ENCODE results near the gene FSTL4. TPM values are rescaled to one million over a fixed set of nuclear protein-coding genes. Genes with fewer than 3 reads are reported as not detected.
"Not testable (repeated sequence)": the region's sequence is repeated elsewhere in the genome, so short reads cannot be mapped to it uniquely, and the experiment has no call there.

FSTL4 gene
- total RNA-seq, 1 experiment from 2014 or later: 1.1 TPM

GRCh38 chr5:133456933-133457402, 155.4 kb downstream of the FSTL4 start:
- DNase-seq (ENCODE audit: low spot score): no peak

DNA sequence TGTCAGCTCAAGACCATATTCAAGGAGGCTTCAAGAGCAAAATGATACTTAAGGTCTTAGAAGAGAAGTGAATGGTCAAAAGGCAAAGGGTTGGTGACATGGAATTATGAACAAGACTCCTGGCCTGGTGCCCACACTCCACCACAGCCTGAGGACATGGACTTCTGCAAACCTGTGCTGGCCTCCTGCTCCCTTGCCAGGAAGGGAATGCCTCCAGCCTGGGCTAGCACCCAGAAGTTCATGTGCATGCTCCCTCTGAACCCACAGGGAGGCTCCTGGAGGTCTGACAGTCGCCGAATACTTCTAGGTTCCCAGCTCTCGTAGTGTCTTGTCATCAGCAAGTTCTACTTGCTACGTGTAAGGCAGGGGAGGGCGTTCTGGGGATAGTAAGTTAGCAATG, 156.7 kb downstream of the FSTL4 start:
- DNase-seq (ENCODE audit: low spot score): no peak

GRCh38 chr5:133454442-133454841, 157.9 kb downstream of the FSTL4 start:
- no peak for DNase-seq (ENCODE audit: low spot score)

DNA sequence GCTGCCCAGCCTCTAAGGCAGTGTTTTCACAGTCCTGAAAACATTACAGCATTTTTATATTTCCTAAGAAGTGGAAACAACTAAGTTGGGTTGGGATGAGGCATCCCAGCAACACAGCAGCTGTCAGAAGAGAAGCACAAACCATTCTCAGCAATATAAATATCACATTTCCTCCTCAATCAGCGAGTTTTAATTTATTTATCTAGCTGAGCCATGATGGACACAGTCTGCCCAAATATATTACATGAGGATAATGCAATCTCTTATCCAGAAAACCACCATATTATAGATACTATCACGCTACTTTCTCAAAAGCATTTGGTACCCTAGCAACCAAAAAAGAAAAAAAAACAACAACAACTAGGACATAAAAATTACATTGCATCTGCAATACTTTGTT, 158.5 kb downstream of the FSTL4 start:
- no peak for DNase-seq (ENCODE audit: low spot score)

DNA sequence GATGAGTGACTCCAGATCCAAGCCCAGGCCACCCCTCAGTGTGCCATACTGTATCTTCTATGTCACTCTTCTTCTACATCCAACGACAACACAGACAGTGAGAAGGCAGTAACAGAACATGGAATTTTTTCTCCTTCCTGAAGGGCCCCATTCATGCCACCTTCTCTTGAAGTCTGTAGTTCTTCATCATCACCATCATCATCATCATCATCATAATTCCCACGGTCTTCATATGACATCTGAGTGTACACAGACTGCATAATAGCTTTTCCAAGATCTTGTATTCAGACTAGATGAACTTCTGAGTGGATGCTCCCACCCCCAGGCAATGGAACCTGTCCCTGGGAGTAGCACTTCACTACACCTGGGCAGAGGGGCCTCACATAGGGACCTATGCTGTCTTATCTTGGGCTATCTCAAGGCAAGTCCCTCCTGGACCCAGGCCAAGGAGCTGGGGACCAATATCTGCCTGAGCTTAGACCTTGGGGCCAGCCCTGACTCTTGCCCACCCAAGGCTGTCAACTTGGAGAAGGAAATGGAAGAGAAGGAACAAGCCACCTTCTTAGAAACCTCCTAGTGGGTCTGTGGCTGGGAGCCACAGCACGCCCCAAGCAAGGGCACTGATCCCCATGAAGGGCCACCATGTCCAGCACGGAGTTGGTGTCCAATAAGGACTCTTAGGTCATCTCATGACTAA, 159.1 kb downstream of the FSTL4 start:
- no peak for DNase-seq (ENCODE audit: low spot score)

- DNase-seq (ENCODE audit: low spot score): no peak
Observed at GRCh38 chr5:133451926-133452325, 160.4 kb downstream of the FSTL4 start.

DNA sequence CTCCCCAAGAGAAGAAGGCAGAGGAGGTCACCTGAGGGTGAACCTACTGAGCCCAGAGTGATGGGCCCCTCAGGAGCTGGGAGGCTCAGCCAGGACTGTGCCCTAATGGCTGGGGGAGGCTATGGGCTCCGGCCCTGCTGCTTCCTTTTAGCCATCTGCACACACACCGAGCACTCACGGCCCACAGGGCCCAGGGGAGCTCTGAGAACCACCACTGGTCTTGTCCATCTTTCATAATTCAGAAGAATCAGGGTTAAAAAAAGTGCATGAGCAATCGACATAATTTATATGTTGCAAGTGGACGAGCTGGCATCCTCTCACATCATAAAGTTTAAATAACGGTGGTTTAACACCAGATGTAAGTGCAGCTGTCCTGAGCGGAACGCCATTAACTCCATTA, 162.1 kb downstream of the FSTL4 start:
- DNase-seq (ENCODE audit: low spot score): no peak

DNA sequence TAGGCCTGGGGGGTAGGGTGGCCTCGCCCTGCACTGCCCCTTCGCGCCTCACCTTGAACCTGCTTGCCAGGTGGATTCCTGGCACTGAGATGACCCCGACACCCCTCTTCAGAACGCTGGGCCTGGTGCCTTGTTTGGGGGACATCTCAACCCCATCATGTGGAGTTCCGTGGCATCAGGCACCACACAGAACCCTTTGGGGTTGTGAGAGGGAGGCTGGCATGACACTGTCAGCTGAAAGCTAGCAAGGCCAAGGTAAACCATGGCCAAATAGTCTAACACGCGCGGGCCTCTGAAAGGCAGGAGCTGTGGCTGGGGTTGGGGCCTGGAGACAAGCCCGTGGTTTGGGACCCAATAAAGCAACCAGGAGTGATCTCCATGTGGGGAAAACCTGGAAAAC, 163.2 kb downstream of the FSTL4 start:
- no peak for DNase-seq (ENCODE audit: low spot score)

DNA sequence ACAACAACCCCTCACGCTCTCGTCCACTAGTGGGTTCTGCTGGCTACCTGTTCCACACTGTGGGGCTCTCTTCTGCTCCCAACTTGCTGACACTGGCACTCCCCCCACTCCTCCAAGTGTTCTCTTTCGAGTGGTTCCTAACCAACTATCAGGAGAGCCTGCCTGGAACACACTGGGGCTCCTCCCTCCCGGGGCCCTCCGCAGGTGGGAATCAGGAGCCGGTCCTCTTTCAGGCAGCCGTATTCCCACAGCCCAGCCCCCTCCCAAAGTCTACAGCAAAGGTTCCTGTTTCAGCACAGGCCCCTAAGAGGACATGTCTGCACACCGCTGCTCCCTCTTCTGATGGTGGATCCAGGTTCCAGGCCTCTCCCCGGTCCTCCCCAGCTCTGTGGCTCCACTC, 165.9 kb downstream of the FSTL4 start:
- DNase-seq (ENCODE audit: low spot score): no peak

DNA sequence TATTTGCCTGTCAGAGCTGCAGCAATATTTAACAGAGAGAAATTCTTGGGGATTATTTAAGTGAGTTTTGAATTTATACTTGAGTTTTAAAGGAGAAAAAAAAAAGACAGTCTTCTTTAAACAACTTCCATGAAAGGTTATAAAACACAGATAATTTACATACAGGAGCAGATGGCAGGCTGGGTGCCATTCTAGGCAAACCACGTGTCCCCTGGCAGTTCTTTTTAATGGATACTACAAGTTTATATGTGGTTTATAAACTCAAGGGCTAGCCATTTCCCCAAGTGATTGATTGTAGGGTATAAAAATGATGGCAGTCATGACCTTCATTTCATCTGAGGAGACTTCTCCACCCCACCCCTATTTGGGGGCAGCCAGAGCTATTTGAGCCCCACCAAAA, 166.6 kb downstream of the FSTL4 start:
- no peak for DNase-seq (ENCODE audit: low spot score)

DNA sequence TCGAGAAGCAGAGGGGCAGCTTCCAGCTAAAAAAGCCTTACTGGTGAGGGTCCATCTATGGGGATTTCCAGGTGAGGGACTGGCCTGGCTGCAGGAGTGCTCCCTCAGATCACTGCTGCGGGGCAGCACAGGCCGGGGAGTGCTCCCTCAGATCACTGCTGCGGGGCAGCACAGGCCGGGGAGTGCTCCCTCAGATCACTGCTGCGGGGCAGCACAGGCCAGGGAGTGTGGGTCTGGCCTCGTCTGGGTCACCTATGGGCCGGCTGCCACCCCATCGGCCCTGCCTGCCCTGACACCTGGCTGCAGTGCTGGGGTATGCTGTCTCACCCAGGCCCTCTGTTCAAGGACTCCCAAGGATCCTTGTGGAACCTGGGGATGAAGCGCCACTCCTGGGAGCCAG, 167.1 kb downstream of the FSTL4 start:
- DNase-seq (ENCODE audit: low spot score): not testable (repeated sequence)

GRCh38 chr5:133444711-133445110, 167.6 kb downstream of the FSTL4 start:
- no peak for DNase-seq (ENCODE audit: low spot score)

GRCh38 chr5:133441166-133441815, 171.1 kb downstream of the FSTL4 start:
- no peak for DNase-seq (ENCODE audit: low spot score)

- no peak for DNase-seq (ENCODE audit: low spot score)
Observed at GRCh38 chr5:133440467-133441115, 171.8 kb downstream of the FSTL4 start.

- DNase-seq (ENCODE audit: low spot score): no peak
Observed at GRCh38 chr5:133439859-133440258, 172.5 kb downstream of the FSTL4 start.

DNA sequence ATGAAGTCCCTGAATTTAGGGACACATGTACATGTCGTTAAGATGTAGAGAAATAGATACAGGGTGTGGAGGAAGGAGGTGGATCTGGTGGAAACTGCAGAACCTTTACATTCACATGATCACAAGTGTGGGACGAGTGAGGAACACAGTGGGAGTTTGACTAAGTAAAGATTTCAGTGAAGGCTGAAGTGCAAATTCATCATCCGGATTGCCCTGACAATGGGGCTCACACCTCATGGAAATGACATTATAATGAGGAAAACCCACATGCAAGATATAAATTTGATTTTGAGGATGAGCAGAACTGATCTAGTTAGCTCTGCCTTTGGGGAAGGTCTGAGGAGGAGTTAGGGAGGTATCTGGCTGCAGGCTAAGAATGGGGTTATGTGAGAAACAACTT, 173.9 kb downstream of the FSTL4 start:
- DNase-seq (ENCODE audit: low spot score): no peak

DNA sequence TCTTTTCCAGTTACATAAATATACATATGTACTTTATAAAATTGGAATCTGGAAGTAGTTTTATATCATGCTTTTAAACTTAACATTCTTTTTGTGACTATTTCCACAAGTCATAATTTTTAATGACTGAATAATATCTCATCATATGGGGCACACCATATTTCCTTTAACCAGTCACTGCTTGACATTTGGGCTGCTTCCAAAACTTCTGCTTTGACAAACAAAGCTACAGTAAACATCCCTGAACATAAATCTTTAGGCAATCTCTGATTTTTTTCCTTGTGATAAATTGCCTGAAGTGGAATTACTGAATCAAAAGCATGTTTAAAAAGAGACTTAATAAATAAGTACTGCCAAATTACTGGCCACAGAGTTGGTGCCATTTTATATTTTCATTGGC, 178.0 kb downstream of the FSTL4 start:
- DNase-seq (ENCODE audit: low spot score): no peak

DNA sequence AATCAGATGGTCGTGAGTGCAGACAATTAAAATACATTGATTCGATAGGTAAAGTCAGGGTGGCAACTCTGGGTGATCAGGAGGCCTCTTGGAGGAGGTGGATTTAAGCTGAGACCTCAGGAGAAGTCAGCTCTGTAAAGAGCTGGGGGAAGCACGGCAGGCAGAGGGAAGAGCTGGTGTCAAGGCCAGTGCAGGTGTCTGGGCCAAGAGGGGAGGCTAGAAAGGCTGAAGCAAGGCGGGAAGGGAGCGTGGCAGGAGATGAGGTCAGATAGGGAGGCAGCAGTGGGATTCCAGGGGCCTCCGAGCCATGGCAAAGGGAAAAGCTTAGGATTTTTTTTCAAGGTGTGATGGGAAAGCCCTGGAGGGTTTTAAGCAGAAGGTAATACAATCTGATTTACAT, 178.7 kb downstream of the FSTL4 start:
- no peak for DNase-seq (ENCODE audit: low spot score)

DNA sequence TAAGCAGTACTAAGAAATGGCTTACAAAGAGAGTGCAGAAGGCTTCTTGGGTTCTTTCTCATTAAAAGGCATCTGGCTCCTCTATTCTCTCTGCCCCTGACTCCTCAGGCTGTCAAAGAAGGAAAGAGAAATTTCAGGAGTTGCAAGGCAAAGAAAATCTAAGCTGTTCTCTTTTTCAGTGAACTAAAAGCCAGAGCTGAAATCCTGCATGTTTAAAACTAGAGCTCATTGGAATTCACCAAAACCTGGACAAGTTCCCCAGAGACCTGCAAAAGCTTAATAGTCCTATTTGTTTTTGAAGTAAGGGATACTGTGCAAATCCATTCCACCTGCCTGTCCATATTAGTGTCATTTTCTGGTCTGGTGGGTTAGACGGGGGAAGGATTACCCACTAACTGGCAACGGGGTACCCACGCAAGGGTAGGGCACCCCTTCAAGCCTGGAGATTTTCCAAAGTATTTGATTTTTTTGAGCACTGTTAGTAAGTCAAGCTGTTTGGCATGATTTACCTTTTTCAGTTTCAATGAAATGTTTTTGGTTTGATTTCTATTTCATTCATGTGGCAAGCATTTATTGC, 179.3 kb downstream of the FSTL4 start:
- DNase-seq (ENCODE audit: low spot score): no peak

DNA sequence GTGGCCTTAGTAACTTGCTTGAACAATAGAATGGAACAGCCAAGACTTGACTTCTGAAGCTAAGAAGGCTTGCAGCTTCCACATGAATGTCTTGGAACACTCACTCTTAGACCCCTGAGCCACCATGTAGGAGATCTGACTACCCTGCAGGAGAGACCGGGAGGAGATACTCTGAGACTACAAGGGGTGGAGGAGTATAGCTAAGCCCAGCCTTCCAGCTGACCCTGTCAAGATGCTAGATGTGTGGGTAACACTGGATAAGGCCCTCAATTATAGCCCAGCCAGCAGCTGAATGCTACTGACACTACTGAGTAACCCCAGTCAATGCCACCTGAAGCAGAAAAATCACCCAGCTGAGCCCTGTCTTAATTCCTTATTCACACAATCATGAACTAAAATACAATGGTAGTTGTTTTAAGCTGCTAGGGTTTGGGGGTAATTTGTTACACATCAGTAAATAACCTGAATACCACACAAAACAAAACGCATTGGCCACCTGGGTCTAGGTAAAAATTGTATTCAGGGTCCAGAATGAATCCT, 180.9 kb downstream of the FSTL4 start:
- DNase-seq (ENCODE audit: low spot score): no peak

- no peak for DNase-seq (ENCODE audit: low spot score)
Observed at GRCh38 chr5:133430095-133430494, 182.2 kb downstream of the FSTL4 start.

DNA sequence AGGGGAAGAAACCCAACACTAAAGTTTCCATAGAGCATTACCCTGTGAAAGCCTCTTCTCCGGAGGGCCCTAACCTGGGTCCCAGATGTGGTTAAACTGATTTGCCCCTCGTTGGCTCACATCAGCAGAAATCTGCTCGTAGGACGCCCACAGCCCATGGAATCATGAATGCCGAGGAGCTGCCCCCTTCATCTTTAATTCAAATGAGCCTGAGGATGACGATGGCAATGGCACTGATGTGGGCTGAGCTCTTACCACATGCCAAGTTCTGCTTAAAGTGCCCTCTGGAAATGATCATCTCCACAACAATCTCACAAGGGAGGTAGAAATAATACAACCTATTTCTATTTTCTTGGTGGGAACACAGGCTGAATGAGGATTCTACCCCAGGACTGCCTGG, 183.3 kb downstream of the FSTL4 start:
- no peak for DNase-seq (ENCODE audit: low spot score)

Data from A172 (cell line).